GM11168 (cell line): ENCODE results near the gene CALR3.
"Not testable (repeated sequence)": the region's sequence is repeated elsewhere in the genome, so short reads cannot be mapped to it uniquely, and the experiment has no call there.

ENCODE experiments used
- in situ Hi-C: fragments of 300-500 bp; cut with MboI; formaldehyde crosslinking; loops from one replicate; pipeline ENCODE4 v1.12.0; 2022; ENCODE audit warnings: low sequenced_read_pairs; ENCODE audit not compliant: unreplicated experiment

The CALR3 gene

DNA sequence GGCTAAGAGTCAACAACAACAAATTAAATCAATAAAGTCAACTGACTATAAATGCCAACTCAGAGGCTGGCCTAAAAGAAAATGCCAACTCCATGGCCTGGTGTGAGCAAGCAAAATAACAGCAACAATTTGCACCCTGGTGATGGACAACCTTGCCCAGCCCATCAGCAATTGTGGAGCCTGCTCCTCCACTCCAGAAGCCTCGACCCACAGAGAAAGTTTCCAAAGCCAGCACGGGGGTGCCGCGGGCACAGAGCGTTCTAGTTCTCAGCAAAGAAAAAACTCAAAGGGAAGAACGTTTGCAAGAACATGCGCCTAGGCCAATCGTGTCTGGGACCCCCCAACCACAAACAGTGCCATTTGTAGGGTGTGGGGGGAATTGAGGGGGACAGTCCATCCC lies 35.5 kb downstream of the CALR3 start:
- in situ Hi-C loops, result no loop called here

DNA sequence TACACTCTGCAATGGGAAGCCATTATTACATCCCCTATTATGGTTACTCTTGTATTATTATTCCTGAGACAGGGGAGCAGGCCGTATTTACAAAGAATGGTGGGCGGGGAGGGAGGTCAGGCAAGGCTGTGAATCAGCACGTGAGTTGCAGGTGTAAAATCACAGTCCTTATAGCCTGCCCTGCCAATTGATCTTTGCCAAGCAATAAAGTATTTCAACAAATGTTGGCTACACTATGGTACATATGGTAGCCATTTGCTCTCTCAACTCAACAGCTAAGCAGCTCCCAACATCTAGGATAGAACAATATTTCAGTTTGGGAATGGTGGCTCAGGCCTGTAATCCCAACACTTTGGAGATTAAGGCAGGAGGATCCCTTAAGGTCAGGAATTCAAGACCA lies 36.3 kb downstream of the CALR3 start:
- in situ Hi-C loops, result no loop called here

DNA sequence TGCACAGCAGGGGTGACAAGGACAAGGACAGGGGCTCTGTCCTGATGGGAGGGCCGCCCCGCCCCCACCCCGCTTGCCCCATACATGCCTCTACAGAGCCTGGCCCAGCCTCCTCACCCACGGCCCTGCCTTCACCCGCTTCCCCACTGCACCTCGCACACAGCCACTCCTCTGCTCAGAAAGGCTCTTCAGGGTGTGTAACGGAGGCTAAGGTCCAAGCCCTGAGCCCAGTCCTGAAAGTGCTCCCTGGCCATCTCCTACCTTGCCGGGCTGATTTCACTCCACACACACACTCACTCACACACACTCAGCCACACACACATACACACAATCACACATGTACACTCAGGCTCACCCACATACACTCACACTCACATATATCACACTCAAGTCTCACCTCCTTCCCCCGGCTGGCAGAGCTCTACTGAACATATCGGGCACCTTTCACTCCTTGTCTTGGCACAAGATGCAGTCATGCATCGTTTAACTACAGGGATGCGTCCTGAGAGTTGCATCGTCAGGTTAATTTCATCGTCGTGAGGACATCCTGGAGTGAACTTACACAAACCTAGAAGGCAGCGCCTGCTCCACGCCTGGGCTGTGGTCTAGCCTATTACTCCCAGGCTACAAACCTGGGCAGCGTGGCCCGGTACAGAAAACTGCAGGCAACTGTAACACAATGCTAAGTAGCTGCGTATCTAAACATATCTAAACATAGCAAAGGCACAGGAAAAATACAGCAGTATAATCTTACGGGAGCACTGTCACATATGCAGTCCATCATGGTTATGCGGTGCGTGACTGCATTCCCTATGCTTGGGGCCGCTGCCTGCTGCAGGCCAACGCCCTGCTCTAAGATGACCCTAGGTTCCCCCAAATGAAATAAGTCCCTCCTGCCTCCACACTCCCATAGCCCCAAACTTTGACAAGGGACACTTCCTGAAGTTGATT lies 37.3 kb downstream of the CALR3 start:
- in situ Hi-C loops, result no loop called here

DNA sequence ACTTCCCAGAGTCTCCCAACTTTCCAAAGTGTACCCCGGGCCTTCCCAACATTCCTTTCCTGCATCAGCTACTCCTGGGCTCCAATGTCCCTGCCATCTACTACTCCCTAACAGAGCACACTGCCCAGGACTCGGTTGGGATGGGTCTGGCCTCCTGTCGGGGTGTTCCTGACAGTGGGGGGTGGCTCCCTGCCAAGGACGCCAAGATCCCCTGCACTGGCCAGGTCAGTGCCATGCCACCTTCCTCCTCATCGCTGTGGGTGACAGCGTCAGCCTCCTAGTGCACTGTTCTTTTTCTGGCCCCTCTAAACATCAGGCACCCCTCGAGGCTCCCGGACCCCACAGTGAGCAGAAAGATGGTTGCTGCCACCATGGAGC lies 38.0 kb downstream of the CALR3 start:
- in situ Hi-C loops, result no loop called here

DNA sequence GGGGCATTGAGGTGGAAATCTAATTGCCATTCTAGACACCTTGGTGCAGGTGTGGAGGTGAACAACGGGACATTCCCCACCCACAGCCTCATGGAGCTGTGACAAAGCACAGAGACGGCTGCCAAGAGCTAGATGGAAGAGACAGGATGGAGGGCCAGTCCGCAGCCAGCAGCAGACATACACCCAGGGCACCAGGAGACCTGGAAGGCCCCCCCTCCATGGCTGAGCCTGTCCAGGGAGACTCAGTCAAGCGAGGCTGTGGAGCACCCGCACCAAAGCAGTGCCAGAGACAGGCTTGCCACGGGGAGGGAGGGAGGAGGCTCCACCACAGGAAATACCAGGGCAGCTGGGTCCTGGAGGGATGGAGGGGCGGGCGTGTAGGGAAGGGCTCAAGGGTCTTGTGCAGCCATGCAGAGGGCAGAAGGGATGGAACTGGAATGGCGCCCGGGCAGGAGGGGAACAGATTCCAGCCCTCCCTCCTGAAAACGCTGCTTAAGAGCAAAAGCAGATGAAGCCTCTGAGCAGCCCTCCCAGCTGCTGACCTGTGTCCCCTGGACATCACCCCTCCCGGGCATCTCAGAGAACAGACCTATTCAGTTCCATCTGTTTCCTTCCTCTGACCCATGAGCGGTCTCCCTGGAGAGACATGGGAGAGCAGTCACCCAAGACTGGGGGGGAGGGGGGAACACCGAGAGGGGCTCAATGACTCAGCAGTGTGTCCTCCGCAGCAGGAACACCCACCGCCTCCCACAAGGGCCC lies 38.6 kb downstream of the CALR3 start:
- in situ Hi-C loops, result no loop called here

DNA sequence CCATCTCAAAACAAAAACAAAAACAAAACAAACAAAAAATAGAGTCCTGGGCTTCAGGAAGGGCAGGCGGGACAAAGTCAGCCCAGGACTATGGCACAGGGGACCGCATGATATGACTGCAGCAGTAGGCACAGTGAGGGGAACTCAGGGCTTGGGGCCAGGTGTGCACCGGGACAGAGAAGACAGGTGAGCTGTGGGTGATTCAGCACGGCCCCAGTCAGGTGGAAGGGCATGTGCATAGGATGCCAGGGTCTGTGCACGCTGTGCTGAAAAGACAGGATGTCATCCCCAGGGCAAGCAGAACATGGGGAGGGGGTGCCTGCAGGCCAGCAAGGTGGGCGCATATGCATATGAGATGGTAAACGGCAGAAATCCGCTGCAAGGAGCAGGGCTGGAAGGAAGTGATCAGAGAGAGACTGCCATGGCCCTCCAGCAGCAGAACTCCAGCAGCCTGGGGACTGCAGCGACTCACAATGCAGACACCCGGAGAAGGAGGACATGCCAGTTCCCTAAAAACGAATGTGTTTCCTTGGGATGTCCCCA lies 39.2 kb downstream of the CALR3 start:
- in situ Hi-C loops, result no loop called here

DNA sequence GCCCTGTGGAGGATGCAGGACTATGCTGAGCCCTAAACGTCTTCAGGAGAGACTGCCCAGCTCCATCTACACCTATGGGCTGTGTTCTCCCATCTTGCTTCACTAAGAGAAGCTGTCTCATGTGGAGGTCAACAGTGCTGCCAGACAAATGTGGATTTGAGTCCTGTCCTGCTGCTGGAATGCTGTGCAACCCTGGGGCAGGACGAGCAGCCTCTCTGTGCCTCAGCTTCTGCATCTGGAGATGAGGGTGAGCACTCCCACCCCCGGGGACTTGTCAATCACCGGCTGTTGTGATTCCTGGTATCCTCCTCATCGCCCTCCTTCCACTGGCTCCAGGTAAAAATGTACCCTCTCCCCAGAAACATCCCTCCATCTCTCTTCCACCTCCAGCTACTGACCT lies 40.5 kb downstream of the CALR3 start:
- in situ Hi-C loops, result no loop called here

DNA sequence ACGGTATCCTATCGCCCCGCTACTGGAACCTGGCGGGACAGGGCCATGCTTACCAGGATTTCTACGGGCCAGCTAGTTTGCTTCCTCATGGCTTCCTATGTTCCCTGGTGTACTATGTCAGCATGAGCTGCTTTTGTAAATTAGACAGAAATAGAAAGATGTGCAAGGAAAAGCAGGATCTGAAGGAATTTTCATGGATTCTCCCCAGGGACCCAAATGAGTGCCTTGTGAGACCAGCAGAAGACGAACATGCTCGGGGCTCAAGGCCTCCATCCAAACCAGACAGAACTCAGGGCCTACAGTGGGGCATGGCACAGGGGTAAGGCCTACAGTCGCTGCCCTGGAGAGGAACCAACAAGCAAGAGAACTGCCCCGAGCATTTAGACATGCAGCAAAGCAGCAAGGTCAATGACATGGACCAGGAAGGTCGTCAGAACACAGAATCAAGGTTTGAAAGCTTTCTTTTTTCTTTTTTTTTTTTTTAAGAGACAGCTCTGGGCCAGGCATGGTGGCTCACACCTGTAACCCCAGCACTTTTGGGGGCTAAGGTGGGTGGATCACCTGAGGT lies 41.5 kb downstream of the CALR3 start:
- in situ Hi-C loops, result no loop called here

DNA sequence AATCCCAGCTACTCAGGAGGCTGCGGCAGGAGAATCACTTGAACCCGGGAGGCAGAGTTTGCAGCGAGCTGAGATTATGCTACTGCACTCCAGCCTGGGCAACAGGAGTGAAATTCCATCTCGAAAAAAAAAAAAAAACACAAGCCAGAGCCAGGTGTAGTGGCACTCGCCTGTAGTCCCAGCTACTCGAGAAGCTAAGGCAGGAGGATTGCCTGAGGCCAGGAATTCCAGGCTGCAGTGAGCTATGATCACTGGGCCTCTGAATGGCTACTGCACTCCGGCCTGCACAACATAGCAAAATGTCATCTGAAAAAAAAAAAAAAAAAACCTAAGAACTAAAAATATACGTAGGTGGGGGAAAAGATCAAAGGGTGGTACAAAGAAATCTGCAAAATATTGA lies 43.6 kb downstream of the CALR3 start:
- in situ Hi-C loops, result no loop called here

DNA sequence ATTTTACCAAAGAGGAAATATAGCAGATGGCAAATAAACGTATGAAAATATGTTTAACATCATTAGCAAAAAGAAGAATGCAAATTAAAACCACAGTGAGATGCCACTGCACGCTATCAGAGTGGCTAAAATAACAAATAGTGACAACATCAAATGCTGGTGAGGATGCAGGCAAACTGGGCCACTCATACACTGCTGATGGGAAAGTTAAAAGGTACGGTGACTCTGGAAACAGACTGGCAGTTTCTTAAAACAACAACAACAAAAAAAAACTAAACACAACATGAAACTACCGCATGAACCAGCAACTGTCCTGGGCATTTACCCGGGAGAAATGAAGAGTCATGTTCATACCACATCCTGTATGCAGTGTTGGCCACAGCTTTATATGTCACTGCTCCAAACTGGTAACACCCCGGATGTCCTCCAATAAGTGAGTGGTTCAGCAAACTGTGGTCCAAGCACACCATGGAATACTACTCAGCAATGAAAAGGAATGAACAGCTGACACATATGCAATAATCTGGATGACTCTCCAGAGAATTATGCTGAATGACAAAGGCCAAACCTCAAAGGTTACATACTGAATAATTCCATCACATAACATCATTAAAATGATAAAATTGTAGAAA lies 46.5 kb downstream of the CALR3 start:
- in situ Hi-C loops, result no loop called here

DNA sequence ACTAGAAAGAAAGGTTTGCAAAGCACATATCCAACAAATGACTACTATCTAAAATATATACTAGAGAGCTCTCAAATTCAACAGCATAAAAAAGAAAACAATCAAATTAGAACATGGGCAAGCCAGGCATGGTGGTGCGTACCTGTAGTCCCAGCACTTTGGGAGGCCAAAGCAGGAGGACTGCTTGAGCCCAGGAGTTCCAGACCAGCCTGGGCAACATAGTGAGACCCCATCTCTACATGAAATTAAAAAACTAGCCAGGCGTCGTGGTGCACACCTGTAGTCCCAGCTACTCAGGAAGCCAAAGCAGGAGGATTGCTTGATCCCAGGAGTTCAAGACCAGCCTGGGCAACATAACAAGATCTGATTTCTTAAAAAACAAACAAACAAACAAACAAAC lies 47.1 kb downstream of the CALR3 start:
- in situ Hi-C loops, result not testable (repeated sequence)

DNA sequence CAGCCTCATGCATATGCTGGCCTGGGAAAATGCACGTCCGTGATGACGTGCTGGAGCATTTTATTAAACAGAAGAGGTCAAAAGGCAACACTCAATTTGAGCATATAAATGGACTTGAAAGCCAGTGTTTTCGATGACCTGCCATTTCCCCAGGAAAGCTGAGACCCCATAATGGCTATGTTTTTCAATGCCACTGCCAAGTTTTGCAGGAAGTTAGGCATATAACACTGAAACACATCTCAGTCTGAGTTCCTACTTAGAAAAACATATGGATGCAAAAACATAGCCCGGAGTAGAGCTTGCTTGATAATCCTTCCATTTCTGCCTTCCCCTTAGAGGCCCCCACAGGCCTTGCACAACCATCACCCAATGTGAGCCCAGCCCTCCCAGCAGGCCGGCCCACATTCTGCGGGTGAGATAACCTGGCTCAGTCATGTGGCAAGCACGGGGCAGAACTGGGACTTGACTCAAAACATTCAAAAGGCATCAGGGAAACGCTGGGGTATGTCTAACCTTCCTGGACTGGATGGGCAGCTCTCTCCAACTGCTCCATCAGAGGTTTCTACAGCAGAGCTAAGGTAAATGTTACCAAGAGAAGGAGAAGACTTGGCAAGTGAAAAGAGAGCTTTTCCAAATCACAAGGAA lies 49.1 kb downstream of the CALR3 start:
- in situ Hi-C loops, result no loop called here

DNA sequence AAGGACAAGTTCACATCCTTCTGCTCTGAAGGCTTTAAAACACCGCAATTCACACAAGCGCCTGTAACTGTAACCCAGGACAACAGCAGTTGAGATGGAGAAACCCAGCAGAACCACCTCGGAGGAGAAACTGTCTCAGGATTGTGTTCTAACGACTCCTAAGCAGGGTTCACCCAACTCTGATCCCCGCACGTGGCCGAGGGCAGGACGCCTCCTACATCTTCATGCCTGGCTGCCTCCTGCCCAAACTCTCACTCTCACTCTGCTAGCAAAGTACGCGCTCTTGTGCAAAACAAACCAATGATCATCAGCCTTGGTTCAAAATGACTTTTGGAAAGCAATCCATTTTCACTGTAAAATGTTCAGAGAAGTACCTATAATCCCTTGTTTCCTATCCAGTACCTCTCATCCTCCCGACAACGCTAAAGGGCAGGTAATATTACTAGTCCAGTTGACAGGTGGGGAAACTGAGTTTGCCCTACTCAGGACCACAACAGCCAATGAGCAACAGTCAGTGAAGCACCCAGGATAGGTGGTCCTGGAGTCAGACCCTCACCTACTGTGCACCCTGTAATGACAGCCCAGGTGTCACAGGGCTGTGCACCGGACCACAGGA lies 49.8 kb downstream of the CALR3 start:
- in situ Hi-C loops, result no loop called here

DNA sequence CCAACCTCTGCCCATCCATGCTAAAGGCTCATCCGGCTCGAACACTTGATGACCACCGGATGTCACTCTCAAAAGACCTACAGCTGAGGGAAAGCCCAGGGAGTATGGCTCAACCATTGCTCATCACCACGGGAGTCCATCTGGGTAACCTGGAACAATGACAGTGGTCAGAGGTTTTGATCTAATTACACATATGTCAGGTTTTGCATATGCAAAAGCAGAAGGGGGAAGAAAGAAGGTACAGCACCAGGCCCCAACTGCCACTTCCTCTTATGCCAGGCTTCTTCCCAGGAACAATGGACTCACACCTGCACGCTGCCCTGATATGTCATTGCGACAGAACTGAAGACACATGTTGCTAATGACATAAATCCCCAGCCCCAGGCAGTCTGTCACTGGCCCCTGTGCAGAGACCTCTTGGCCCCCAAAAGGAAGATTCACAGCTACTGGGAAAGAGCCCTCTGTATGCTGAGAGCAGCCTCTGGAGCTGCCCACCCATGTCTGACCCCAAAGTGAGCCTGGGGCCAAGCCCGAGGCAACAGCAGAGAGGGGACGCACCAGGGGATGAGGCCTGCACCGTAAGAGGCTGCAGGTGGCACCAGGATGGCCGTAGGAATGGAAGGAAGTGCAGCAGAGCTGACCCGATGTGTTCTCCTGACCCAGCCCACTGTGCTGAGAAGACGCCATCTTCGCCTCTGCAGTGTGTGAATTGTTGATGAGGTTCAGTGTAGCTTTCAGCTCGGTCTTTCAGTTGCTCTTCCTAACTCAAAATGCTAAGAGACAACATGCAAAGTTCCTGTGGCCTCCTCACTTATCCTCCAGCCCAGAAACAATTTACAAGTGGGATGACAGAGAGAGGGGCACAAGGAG lies 50.5 kb downstream of the CALR3 start:
- in situ Hi-C loops, result no loop called here

DNA sequence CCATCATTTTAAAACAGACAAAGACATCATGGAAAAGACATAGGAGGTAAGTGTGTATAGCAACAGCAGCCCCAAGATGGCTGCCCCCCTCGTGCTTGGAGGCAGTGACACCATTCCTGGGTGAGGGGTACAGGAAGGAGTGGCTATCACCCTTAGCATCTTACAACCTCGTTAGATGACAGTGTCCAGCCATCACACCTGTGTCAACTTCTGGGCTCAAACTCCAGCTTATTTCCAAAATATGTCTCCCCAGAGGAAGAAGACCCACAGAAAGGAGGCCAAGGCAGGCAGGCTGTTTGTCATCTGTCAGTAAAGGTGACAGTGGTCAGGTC lies 51.7 kb downstream of the CALR3 start:
- in situ Hi-C loops, result no loop called here

DNA sequence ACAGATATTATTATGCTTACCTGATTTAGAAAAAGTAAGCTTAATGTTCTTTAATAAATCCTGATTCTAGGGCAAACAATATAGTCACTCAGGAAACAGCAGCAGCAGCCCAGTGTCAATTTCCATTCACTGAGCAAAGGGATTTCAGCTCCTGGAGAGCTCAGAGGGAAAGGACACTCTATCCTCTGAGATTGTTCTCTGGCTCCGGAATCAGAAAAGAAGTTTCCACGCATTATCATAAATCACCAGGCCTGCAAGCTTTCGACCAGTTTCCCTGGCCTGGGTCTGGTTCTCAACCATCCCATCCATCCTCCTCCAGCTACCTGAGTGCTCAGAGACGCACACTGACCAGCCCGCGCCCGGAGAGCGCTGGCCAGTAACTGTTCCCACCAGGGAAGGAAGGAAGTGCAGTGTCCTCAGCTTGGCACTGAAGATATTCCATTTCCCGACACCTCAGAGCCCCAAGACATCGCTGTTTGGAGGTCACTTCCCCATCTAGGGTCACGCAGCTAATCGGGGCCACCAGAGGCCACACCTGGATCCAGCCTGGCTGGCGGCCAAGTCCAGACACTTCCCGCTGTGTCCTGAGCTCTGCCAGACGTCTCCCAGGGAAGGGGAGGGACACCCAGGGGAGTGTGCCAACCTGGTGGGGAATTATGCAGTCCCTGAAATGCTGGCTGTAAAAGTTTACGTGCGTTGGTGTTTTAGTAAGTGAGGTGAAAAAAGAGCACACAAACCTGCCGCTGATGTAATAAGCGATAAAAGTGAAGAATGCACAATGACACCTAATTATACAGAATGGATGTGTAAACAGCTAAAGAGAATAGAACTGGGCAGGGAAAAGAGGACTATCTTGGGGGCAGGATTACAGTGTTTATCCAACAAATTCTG lies 53.3 kb downstream of the CALR3 start:
- in situ Hi-C loops, result no loop called here

DNA sequence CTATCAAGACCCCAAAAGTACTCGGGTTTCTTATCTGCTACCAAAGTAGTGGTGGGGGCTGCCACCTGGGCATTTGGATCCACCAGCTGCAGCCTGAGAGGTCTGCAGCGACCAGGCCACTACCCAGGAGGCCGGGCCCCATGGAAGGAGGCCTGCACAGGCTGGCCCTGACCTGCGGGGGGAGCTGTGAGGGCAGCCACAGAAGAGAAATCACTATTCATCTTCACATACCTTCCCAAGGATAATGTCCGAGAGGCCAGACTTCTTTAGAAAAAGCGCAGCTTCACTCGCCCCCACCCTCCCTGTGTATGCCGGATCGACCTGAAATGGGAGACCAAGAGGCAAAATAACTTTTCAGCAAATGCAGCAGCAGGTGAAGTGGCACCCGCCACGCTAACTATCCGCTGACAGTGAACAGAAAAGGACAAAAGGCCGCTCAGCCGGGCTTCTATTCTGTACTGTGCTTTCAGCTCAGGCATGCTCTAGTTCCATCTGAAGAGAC lies 54.3 kb downstream of the CALR3 start:
- in situ Hi-C loops, result no loop called here
